VCaP (cell line): Measurements from ENCODE around the gene SMYD3.
"Not testable (repeated sequence)": the region's sequence is repeated elsewhere in the genome, so short reads cannot be mapped to it uniquely, and the experiment has no call there.

Source experiments
- H3K27ac ChIP-seq: fragments of 450-650 bp; 2 replicates; pipeline ENCODE4 v1.5.1; 2017
- TF ChIP-seq, protein P1 (sequence below): fragments of 450-650 bp; conservative IDR thresholded peaks from 2 replicates; pipeline ENCODE4 v1.5.1; 2017; ENCODE audit warnings: mild to moderate bottlenecking, moderate library complexity

The SMYD3 gene

DNA sequence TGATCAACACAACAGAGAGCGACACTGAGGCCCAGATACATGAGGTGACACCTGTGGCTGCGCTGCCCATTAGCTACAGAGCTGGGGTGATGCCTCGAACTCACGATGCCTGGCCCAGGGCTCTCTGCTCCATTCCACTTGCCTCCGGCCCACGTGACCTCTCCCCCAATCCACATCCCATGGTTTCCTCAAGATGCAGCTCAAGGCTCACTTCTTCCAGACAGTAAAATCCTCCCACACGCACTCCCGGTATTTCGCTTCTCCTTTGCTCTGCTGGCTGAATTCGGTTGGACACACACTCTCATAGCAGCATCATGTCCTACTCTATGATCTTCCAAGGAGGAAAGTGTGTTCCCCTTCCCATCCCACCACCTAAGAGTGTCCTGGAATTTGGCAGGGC lies 679.8 kb downstream of the SMYD3 start:
- TF ChIP-seq, protein P1, sequence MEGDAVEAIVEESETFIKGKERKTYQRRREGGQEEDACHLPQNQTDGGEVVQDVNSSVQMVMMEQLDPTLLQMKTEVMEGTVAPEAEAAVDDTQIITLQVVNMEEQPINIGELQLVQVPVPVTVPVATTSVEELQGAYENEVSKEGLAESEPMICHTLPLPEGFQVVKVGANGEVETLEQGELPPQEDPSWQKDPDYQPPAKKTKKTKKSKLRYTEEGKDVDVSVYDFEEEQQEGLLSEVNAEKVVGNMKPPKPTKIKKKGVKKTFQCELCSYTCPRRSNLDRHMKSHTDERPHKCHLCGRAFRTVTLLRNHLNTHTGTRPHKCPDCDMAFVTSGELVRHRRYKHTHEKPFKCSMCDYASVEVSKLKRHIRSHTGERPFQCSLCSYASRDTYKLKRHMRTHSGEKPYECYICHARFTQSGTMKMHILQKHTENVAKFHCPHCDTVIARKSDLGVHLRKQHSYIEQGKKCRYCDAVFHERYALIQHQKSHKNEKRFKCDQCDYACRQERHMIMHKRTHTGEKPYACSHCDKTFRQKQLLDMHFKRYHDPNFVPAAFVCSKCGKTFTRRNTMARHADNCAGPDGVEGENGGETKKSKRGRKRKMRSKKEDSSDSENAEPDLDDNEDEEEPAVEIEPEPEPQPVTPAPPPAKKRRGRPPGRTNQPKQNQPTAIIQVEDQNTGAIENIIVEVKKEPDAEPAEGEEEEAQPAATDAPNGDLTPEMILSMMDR: no peak
- H3K27ac ChIP-seq: no peak overlapping the region

GRCh38 chr1:245825128-245825901 lies 681.8 kb downstream of the SMYD3 start:
- H3K27ac ChIP-seq: no peak overlapping the region
- TF ChIP-seq, protein P1: peak; percentile 47

GRCh38 chr1:245823408-245824147 lies 683.5 kb downstream of the SMYD3 start:
- TF ChIP-seq, protein P1: no peak
- no peak overlapping the region for H3K27ac ChIP-seq

DNA sequence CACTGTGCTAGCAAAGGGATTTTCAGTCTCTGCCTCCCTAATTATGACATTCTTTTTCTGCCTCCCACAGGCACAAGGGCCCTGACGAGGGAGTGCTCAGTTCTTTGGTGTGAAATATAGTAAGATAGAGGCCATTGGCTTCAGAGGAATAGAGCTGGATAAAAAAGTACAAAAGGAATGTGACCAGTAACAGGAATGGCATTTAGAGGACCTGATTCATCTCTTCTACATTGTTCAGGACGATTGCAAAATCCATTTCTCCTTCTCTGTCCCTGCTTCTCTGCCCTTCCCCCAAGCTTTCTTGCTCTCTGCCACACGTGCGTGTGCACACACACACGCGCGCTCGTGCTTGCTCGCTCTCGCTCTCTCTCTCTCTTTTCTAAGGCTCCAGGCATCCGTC lies 684.1 kb downstream of the SMYD3 start:
- TF ChIP-seq, protein P1: no peak
- H3K27ac ChIP-seq: no peak overlapping the region

- not testable (repeated sequence) for H3K27ac ChIP-seq
These were observed 688.7 kb downstream of the SMYD3 start for GRCh38 chr1:245818363-245818762.

GRCh38 chr1:245816496-245816895 lies 690.6 kb downstream of the SMYD3 start:
- H3K27ac ChIP-seq: not testable (repeated sequence)

- TF ChIP-seq, protein P1: no peak
- no peak overlapping the region for H3K27ac ChIP-seq
These were observed 692.4 kb downstream of the SMYD3 start for GRCh38 chr1:245814651-245815050.

- TF ChIP-seq, protein P1: no peak
These were observed 694.8 kb downstream of the SMYD3 start for GRCh38 chr1:245812278-245812677.

More at GRCh38 chr1:245812278-245812677, 694.8 kb downstream of the SMYD3 start:
- H3K27ac ChIP-seq: no peak overlapping the region
